Measurements from ENCODE around the gene COL20A1.

COL20A1 gene

GRCh38 chr20:63322146-63322932, 29.4 kb downstream of the COL20A1 start:
- no peak overlapping the region for H3K9ac ChIP-seq (ENCODE audit: low read length)
- no peaks in the 10 kb centered on the region for H3K4me1 ChIP-seq (ENCODE audit: control insufficient read depth, low read depth, low read length)
- H3K4me3 ChIP-seq (ENCODE audit: low read length): no peak overlapping the region
- H3K36me3 ChIP-seq (ENCODE audit: control insufficient read depth, low read depth, low read length): no peaks in the 10 kb centered on the region
- no peak overlapping the region for H3K27ac ChIP-seq (ENCODE audit: low read length)
- peaks cover 5% of the 10 kb centered on the region for H3K27me3 ChIP-seq (ENCODE audit: control insufficient read depth, insufficient read depth, low read length)
- no peaks in the 10 kb centered on the region for H3K9me3 ChIP-seq (ENCODE audit: control insufficient read depth, low read depth, low read length)

DNA sequence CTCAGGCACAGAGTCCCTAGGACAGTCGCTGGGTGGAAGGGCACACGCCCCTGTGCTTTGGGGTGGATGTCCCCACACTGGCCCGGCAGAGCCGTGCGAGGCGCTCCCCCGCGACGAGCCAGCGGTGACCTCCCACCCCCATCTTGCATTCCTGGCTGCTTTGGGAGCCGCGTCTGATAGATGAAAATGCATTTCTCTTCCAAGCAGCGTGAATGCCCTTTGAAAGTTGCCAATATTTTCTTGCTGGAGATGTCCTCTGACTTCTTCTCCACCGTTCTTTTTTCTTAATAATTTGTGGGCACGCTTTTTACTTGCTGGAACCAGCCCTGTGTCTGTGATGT, 29.9 kb downstream of the COL20A1 start:
- Histone ChIP-seq H3K9me3 (ENCODE audit: control insufficient read depth, low read depth, low read length) (no peaks in the 10 kb centered on the region), H3K36me3 (ENCODE audit: control insufficient read depth, low read depth, low read length) (no peaks in the 10 kb centered on the region), H3K27me3 (ENCODE audit: control insufficient read depth, insufficient read depth, low read length) (peaks cover 5% of the 10 kb centered on the region), H3K4me1 (ENCODE audit: control insufficient read depth, low read depth, low read length) (no peaks in the 10 kb centered on the region), H3K27ac (ENCODE audit: low read length) (no peak overlapping the region), H3K4me3 (ENCODE audit: low read length) (no peak overlapping the region), H3K9ac (ENCODE audit: low read length) (no peak overlapping the region)

DNA sequence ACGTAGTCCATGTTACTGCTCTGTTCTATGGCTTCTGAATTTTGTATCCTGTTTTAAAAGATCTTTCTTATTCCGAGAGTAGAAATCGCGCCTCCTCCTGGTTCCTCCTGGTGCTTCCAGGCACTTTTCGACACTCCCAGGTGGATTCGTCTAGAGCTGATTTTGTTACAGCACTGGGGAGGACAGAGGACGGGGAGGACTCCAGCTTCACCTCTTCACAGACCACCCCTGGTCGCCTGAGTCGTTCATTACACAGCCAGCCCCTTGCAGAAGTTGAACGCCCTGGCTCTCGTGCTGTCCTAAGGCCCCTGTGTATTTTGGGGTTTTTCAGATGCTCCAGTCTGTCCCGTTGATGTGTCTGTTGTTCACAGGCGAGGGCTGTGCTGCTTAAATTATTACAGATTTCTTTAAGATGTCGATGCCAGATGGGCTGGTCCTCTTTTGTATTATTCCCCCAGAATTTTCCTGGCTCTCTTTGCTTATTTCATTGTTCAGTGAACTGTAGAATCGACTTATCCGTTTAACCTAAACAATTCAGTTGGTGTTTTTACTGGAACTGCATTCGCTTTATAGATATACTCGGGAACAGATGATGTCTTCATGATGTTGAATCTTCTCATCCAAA, 30.5 kb downstream of the COL20A1 start:
- Histone ChIP-seq H3K27me3 (ENCODE audit: control insufficient read depth, insufficient read depth, low read length) (peaks cover 5% of the 10 kb centered on the region), H3K36me3 (ENCODE audit: control insufficient read depth, low read depth, low read length) (no peaks in the 10 kb centered on the region), H3K9ac (ENCODE audit: low read length) (no peak overlapping the region), H3K9me3 (ENCODE audit: control insufficient read depth, low read depth, low read length) (no peaks in the 10 kb centered on the region), H3K4me3 (ENCODE audit: low read length) (no peak overlapping the region), H3K27ac (ENCODE audit: low read length) (no peak overlapping the region), H3K4me1 (ENCODE audit: control insufficient read depth, low read depth, low read length) (no peaks in the 10 kb centered on the region)

- no peak overlapping the region for H3K27ac ChIP-seq (ENCODE audit: low read length)
- H3K9me3 ChIP-seq (ENCODE audit: control insufficient read depth, low read depth, low read length): no peaks in the 10 kb centered on the region
- H3K36me3 ChIP-seq (ENCODE audit: control insufficient read depth, low read depth, low read length): no peaks in the 10 kb centered on the region
- H3K4me1 ChIP-seq (ENCODE audit: control insufficient read depth, low read depth, low read length): no peaks in the 10 kb centered on the region
- H3K4me3 ChIP-seq (ENCODE audit: low read length): no peak overlapping the region
- H3K27me3 ChIP-seq (ENCODE audit: control insufficient read depth, insufficient read depth, low read length): peaks cover 5% of the 10 kb centered on the region
- no peak overlapping the region for H3K9ac ChIP-seq (ENCODE audit: low read length)
Measured at GRCh38 chr20:63325021-63325471, 32.1 kb downstream of the COL20A1 start.

DNA sequence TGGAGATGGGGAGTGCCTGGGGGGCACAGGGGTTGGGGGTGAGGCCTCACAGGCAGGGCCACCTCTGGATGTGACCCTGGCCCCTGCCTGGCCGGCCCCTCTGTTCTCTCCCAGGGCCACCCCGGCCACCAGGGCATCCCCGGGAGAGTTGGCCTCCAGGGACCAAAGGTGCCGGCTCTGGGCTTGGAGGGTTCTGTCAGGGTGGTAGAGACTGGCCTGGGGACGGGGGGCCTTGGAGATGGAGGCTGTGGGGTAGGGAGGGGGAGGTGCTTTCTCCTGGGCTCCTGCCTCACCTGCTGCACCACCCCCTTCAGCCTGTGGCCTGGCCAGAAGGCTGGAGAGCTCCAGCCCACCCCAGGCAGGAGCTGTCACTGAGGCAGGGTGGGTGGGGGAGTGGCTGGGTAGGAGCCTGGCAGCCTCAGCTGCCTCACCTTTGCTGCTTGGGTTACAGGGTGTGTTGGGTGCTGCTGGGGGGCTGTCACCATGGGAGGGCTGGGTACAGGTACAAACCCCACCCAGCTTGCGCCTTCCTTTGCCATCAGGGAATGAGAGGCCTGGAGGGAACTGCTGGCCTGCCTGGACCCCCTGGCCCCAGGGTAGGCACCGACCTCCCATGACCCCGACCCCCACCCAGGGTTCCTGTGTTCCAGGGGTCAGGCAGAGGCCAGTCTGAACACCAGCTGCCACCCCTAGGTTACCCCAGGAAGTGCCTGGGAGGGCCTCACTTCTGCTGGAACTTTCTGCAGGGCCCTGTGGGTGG, 32.7 kb downstream of the COL20A1 start:
- no peaks in the 10 kb centered on the region for H3K4me1 ChIP-seq (ENCODE audit: control insufficient read depth, low read depth, low read length)
- H3K27ac ChIP-seq (ENCODE audit: low read length): no peak overlapping the region
- H3K9me3 ChIP-seq (ENCODE audit: control insufficient read depth, low read depth, low read length): no peaks in the 10 kb centered on the region
- peaks cover 5% of the 10 kb centered on the region for H3K27me3 ChIP-seq (ENCODE audit: control insufficient read depth, insufficient read depth, low read length)
- H3K4me3 ChIP-seq (ENCODE audit: low read length): no peak overlapping the region
- H3K9ac ChIP-seq (ENCODE audit: low read length): no peak overlapping the region
- H3K36me3 ChIP-seq (ENCODE audit: control insufficient read depth, low read depth, low read length): no peaks in the 10 kb centered on the region

- H3K4me3 ChIP-seq (ENCODE audit: low read length): no peak overlapping the region
- H3K27ac ChIP-seq (ENCODE audit: low read length): no peak overlapping the region
- H3K27me3 ChIP-seq (ENCODE audit: control insufficient read depth, insufficient read depth, low read length): peaks cover 5% of the 10 kb centered on the region
- no peak overlapping the region for H3K9ac ChIP-seq (ENCODE audit: low read length)
- no peaks in the 10 kb centered on the region for H3K36me3 ChIP-seq (ENCODE audit: control insufficient read depth, low read depth, low read length)
- no peaks in the 10 kb centered on the region for H3K4me1 ChIP-seq (ENCODE audit: control insufficient read depth, low read depth, low read length)
- no peaks in the 10 kb centered on the region for H3K9me3 ChIP-seq (ENCODE audit: control insufficient read depth, low read depth, low read length)
Measured at GRCh38 chr20:63326314-63327230, 33.6 kb downstream of the COL20A1 start.

DNA sequence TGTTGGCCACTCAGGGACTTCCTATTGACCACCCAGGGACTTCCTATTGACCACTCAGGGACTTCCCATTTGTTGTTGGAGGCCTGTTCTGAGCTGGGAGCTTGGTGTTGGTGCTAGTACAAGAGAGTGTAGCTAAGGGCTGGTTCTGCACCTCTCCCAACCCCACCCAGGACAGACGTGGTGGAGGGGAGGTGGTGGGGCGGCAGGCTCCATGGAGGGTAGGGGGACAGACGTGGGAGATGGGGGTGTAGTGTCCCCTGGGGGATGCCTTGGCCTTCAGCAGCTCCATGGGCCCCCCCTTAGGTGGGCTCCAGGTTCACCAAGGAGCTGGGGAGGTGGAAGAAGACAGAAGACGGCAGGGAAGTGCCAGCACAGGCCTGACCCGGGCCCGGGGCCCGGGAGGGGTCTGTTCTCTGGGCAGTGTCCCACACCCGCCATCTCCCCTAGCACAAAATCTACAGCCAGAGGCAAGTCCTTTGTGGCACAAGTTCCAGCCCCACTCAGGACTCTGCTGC, 34.3 kb downstream of the COL20A1 start:
- Histone ChIP-seq H3K9me3 (ENCODE audit: control insufficient read depth, low read depth, low read length) (no peaks in the 10 kb centered on the region), H3K4me3 (ENCODE audit: low read length) (no peak overlapping the region), H3K27me3 (ENCODE audit: control insufficient read depth, insufficient read depth, low read length) (peaks cover 5% of the 10 kb centered on the region), H3K36me3 (ENCODE audit: control insufficient read depth, low read depth, low read length) (no peaks in the 10 kb centered on the region), H3K4me1 (ENCODE audit: control insufficient read depth, low read depth, low read length) (no peaks in the 10 kb centered on the region), H3K9ac (ENCODE audit: low read length) (no peak overlapping the region), H3K27ac (ENCODE audit: low read length) (no peak overlapping the region)

DNA sequence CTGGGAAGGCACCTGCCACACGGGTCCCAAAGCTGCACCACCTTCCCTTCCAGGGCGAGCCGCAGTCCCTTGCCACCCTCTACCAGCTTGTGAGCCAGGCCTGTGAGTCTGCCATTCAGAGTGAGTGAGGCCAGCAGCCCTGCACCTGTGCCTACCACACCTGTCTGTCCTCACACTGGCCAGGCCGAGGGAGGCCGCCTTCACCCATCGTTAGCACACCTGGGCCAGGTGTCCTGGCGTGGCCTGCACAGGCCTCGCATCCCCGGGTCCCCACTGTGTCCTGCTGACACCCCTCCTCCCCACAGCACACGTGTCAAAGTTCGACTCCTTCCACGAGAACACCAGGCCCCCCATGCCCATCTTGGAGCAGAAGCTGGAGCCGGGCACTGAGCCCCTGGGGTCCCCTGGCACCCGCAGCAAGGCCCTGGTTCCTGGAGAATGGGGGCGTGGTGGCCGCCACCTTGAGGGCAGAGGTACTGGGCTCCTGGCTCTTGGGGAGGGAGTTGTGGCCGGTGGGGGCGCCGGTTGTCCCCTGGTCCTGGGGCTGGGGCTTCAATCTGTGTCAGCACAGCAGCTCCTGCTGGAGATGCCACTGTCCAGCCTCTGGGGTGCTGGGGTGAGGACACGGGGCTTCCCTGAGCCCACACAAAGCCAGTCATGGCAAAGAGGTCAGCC, 35.2 kb downstream of the COL20A1 start:
- no peak overlapping the region for H3K27ac ChIP-seq (ENCODE audit: low read length)
- H3K4me1 ChIP-seq (ENCODE audit: control insufficient read depth, low read depth, low read length): no peaks in the 10 kb centered on the region
- H3K36me3 ChIP-seq (ENCODE audit: control insufficient read depth, low read depth, low read length): no peaks in the 10 kb centered on the region
- no peak overlapping the region for H3K9ac ChIP-seq (ENCODE audit: low read length)
- H3K4me3 ChIP-seq (ENCODE audit: low read length): no peak overlapping the region
- H3K9me3 ChIP-seq (ENCODE audit: control insufficient read depth, low read depth, low read length): no peaks in the 10 kb centered on the region
- peaks cover 5% of the 10 kb centered on the region for H3K27me3 ChIP-seq (ENCODE audit: control insufficient read depth, insufficient read depth, low read length)

GRCh38 chr20:63328718-63329275, 35.8 kb downstream of the COL20A1 start:
- no peak overlapping the region for H3K9ac ChIP-seq (ENCODE audit: low read length)
- H3K27me3 ChIP-seq (ENCODE audit: control insufficient read depth, insufficient read depth, low read length): peaks cover 1% of the 10 kb centered on the region
- no peak overlapping the region for H3K27ac ChIP-seq (ENCODE audit: low read length)
- H3K36me3 ChIP-seq (ENCODE audit: control insufficient read depth, low read depth, low read length): no peaks in the 10 kb centered on the region
- no peaks in the 10 kb centered on the region for H3K9me3 ChIP-seq (ENCODE audit: control insufficient read depth, low read depth, low read length)
- no peaks in the 10 kb centered on the region for H3K4me1 ChIP-seq (ENCODE audit: control insufficient read depth, low read depth, low read length)
- no peak overlapping the region for H3K4me3 ChIP-seq (ENCODE audit: low read length)

DNA sequence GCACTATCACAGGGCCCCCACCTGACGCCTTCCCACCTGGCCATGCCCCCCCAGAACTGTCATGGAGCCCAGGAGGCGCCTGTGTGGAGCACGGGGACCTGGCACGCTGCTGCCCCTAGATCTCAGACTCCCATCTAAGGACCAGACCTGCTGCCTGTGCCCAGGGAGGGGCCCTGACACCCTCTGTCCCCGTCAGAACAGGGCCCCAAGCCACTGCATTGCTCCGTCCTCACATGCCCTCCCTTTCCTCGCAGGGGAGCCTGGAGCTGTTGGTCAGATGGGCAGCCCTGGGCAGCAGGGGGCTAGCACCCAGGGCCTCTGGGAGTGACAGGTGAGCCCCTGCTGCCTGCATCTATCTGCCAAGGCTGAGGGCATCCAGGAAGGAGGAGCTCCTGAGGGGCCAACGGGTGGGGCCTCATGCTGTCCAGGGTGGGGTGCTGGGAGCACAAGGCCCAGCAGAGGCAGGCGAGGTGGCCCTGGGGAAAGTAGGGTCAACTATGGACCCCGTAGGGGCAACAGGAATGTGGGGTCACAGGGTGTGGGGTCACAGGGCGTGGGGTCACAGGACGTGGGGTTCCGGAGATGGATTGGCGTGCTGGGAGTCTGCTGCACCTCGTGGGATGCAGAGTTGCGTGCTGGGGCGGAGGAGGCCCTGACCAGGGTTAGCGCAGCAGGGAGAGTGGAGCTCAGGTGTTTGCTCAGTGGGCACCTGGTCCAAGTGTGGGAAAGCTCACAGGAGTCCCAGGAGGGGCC, 36.5 kb downstream of the COL20A1 start:
- H3K9me3 ChIP-seq (ENCODE audit: control insufficient read depth, low read depth, low read length): no peaks in the 10 kb centered on the region
- H3K4me3 ChIP-seq (ENCODE audit: low read length): no peak overlapping the region
- no peaks in the 10 kb centered on the region for H3K36me3 ChIP-seq (ENCODE audit: control insufficient read depth, low read depth, low read length)
- H3K27ac ChIP-seq (ENCODE audit: low read length): no peak overlapping the region
- H3K27me3 ChIP-seq (ENCODE audit: control insufficient read depth, insufficient read depth, low read length): no peaks in the 10 kb centered on the region
- H3K4me1 ChIP-seq (ENCODE audit: control insufficient read depth, low read depth, low read length): no peaks in the 10 kb centered on the region
- H3K9ac ChIP-seq (ENCODE audit: low read length): no peak overlapping the region
